Activated CD8-positive, alpha-beta memory T cell treated with anti-CD3 and anti-CD28 coated beads for 1 hour (primary cell): ENCODE measurements around the gene SMYD3.

Experiments used
- DNase-seq, 2 donors: peaks; one replicate each; pipeline ENCODE4 v3.0.0-alpha.2; 2020; ENCODE audit warnings: low read depth in 1 of 2; ENCODE audit errors: extremely low read depth in 1 of 2

The SMYD3 gene

DNA sequence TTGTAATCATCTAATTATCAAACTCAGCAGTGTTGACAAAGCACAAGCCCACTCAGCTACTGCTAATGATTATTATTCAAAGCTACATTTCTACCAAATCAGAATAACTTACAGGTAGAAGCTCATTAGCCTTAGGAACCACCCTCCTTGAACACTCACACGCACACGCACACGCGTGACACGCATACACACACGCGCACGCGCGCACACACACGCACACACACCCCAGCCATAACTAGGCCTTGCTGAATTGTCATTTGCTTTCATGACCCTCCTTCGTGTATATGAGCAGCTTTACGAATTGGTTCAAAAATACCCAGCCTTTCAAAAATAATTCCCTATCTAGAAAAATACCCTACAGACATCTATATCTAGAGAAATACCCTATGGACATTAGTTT, 195.6 kb downstream of the SMYD3 start:
- no peak for DNase-seq

DNA sequence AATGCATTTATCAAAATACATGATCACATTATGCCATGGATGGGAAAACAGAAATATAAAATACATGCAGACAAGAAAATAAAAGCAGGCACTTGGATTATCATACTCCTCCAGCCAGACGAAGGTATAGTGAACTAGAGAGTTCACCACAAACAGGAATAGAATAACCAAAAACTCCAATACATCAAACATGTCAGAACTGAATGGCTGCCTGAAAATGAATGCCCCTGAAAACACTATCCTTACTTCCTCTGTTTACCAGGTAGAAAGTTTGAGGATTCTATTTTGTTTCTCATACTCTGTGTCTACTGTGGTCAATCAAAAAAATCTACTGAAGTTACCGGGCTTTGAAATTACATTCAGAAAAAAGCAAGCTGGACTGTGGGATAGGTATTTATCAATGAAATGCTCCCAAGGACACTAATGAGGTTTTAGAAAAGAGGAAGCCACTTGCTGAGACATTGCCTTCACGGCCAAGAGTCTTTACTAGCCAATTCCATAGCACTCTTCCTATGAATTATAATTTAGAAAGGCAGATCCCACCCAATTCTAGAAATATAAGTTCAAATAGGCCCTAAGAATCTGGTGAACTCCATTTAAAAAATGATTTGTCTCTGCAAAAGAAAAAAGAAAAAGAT, 197.7 kb downstream of the SMYD3 start:
- DNase-seq = no peak

DNA sequence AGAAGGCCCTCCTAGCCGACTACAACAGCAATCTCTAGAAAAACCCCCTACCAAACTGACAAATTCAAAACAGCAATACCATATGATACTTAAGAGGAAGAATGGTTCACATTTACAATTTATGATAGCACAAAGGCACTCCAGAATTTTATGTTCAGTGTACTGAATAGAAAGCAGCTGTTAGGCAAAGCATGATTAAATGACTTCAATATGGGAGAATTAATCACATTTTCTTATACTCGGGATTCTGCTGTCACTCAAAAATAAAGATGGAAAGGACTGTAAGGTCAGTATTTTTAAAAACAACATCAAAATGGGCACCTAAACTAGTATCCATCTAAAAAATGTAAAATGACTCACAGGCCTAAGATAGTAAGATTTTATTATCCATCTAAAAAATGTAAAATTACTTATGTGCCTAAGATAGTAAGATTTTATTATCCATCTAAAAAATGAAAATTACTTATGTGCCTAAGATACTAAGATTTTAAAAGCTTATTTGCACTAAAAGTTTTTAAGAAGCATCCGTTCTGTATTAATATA, 198.5 kb downstream of the SMYD3 start:
- no peak for DNase-seq

DNA sequence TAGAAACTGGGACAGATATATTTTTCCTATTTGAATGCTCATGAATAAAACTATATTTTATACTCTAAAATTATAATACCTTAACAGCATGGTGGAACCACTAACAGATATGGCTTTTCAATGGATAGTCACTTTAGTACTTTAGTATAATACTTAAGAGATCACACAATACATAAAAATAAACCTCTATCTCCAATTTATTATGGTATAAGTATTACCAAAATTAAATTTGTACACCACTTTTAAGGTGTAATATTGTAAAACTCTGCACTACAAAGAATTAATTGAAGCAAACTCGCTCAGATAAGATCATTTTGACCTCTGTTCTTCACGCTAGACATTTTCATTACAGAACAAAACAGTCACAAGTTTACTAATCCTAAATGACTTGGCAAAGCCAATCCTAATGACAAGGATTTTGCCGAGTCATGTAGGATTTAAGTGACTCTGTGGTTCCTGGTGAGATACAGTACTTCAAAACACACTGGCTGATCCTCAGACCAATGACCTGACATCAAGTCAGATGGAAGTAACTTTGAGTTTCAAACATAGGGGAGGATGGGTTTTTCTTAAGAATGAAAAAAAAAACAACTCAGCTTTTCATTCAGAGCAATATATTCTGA, 200.6 kb downstream of the SMYD3 start:
- DNase-seq = no peak

DNA sequence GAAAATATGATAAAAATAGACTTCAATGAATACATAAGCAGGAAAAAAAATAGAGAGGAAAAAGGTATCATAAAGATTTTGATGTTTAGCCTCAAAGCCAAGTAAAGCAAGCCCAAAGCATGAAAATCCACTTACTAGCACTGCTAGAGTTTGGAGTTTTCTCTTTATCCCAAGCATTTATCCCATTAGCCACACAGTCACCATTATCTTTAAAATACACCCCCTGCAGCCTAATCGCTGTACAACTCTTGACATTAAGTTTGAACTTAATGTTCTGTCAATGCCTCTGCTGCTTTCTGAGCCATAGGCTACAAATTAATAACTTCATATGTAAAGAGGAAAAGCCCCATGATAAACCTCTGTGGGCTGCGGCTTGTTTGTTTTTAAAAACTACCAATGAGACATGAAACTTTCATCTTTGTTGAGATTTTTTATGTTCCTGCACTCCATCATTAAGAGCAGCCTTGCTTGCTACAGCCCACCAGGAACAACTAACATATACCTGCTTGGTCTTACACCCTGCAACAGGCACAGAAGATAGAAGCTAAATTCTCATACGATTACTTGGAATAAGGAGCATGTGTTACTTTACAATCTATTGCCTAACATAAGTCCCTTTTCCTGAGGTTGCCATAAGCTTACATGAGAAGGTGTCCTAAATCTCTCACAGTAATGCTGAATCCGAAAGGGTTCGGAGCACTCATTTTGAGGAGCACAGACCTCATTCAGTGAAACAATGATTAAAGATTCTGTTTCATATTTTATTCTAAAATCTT, 202.4 kb downstream of the SMYD3 start:
- no peak for DNase-seq

DNA sequence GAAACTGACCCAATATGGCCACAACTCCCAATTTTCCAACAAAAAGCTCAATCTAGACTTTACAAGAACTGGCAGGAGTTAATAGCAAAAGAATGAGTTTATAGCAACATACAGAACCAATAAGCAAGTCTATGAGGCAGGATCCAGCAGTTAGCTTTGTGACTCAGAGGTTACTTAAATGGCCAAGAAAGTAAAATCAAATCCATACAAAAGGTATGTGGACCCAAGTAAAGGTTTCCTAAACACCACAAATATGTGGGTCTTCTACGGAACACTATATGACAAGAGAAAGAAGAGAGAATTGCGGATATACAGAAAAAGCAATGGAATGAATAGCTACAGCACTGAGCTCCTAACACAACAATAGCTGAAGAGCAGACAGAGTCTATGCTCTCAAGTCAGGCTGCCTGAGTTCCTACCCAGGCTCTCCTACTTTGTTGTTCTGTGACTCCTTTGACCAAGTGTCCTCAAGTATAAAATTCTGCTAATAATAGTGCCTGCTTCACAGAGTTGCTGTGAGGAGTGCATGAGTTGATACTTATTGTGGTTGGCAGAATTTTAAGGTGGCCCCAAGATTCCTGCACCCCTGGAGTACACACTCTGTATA, 204.3 kb downstream of the SMYD3 start:
- DNase-seq = no peak

GRCh38 chr1:246302251-246302625, 204.8 kb downstream of the SMYD3 start:
- no peak for DNase-seq

DNA sequence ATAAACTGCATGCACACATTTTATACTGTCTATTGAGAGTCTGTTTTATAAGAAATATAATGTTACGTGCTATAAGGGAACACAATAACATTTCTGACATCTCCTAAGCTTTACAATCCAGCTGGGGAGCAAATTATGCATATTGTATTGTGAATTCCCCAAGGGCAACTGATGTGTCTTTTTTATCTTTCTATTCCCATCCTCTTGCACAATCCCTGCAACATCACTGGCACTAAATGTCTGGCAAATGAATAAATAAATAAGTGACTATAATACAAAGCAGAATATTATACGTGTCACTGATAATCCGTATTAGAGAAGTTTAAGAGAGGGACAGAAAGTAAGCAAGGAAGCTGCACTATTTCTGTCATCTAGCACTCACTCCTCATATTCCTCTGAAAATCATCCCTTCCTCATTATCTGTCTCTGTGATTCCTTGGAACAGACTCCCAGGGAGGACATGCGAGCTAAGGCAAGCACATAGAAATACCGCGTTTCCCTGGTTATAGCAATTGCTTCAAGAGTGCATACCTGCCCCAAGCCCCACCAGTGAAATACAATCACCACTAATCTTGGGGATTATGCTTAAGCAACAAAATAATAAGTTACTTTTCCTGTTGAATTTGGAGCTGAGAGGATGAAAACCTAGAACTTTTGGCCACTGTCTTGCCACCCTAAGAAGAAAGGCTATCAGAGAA, 205.4 kb downstream of the SMYD3 start:
- no peak for DNase-seq

GRCh38 chr1:246300626-246301549, 206.2 kb downstream of the SMYD3 start:
- no peak for DNase-seq

GRCh38 chr1:246297279-246298265, 209.5 kb downstream of the SMYD3 start:
- DNase-seq = no peak

DNA sequence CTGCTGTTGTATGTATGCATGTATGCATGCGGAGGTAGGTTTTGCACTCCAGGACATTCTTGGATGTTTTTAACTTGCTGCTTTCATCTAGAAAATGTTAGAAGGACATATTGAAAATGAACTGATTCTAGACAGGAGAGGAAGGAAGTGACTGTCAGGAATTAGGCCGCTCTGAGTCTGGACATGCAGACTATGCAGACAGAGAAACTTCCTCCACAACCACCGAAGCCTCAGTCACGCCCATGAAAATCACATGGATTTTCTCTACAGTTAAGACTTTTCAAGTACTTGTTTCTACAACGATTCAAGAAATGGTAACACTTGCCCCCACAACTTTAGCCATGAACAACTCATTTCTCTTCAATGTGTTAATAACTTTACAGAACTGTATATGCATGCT, 211.1 kb downstream of the SMYD3 start:
- no peak for DNase-seq

DNA sequence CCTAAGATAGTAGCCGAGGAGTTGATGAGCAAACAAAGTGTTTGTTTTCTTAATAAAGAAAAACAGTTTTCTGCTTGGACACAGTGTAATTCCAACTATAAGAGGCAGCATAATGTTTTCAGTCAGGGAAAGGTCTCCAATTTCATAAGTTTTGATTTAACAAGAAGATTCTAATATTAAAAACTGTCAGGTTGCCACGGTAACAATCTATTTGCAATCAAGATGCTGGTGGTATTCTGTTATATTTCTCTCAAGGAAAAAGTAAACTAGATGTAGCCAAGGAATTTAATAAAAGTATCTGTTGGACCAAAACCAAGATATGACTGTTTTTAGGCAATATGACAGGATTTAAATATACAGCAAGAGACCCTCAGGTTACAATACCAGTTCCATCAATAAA, 211.7 kb downstream of the SMYD3 start:
- DNase-seq = no peak

DNA sequence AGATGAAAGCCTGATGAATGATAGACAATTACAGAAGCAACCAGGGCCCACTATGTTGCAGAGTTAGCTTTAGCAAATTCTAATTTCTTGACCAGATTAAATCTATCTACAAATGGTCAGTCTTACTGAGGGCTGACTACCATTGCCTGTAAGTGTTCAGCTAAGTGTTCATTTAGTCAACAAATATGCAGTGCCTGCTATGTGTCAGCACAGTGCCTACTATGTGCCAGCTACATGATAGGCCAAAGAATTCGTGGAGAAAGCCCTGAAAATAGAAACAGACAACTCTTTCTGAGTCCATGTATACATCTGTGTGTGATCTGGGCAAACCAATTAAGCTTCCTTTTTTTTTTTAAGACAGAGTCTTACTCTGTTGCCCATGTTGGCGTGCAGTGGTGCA, 212.8 kb downstream of the SMYD3 start:
- no peak for DNase-seq

- no peak for DNase-seq
These were observed 213.5 kb downstream of the SMYD3 start for GRCh38 chr1:246293366-246294121.

- DNase-seq = no peak
These were observed 214.5 kb downstream of the SMYD3 start for GRCh38 chr1:246292571-246292970.

DNA sequence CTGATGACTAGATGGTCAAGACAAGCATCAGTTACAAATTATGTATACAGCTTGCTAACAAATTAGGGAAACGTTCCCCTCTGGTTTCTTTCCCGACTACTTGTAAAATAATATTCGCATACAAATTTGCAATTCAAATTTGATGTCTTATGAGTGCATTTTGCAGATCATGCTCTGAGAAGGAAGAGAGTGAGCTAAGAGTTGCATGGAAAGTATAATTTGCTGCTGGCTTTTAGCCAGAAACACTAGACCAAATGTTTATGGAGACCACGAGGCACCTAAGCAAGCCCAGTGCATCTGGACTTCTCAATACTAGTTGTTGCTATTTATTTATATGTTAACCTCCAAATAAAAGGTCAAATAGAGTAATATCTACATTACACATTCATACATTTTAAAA, 216.0 kb downstream of the SMYD3 start:
- DNase-seq = no peak

- DNase-seq = no peak
These were observed 223.2 kb downstream of the SMYD3 start for GRCh38 chr1:246283771-246284410.

GRCh38 chr1:246281639-246282038, 225.4 kb downstream of the SMYD3 start:
- DNase-seq = no peak
